Neuronal stem cell (in vitro differentiated cells): ENCODE data around the gene SH3TC1.

Source experiments
- DNase-seq: peaks from one replicate; pipeline ENCODE4 v3.0.0-alpha.2; 2013; ENCODE audit warnings: low spot score
- H2AFZ ChIP-seq: one replicate; pipeline ENCODE4 v1.6.1; 2013; ENCODE audit warnings: mild to moderate bottlenecking, low read length, inconsistent platforms
- H2AK5ac ChIP-seq: 2 replicates; pipeline ENCODE4 v1.6.1; 2013; ENCODE audit warnings: low read depth, mild to moderate bottlenecking, inconsistent platforms, low read length, moderate library complexity, mixed read lengths
- H2BK120ac ChIP-seq: 2 replicates; pipeline ENCODE4 v1.6.1; 2013; ENCODE audit warnings: low read depth, mild to moderate bottlenecking, inconsistent platforms, low read length, moderate library complexity, mixed read lengths
- H2BK12ac ChIP-seq: one replicate; pipeline ENCODE4 v1.6.1; 2013; ENCODE audit warnings: low read length, inconsistent platforms
- H2BK15ac ChIP-seq: 2 replicates; pipeline ENCODE4 v1.6.1; 2013; ENCODE audit warnings: mild to moderate bottlenecking, low read length, inconsistent platforms, mixed read lengths
- H2BK5ac ChIP-seq: one replicate; pipeline ENCODE4 v1.6.1; 2013; ENCODE audit warnings: inconsistent platforms, mild to moderate bottlenecking, low read length, moderate library complexity
- H3K14ac ChIP-seq: one replicate; pipeline ENCODE4 v1.6.1; 2013; ENCODE audit warnings: low read length, inconsistent platforms
- H3K18ac ChIP-seq: 2 replicates; pipeline ENCODE4 v1.6.1; 2013; ENCODE audit warnings: low read length, inconsistent platforms
- H3K23ac ChIP-seq: 2 replicates; pipeline ENCODE4 v1.6.1; 2013; ENCODE audit warnings: low read depth, mild to moderate bottlenecking, mixed read lengths, low read length, inconsistent platforms; ENCODE audit not compliant: poor library complexity
- H3K27ac ChIP-seq: replicated peaks from 3 replicates; pipeline ENCODE4 v1.5.1; 2013; ENCODE audit warnings: low read length, inconsistent platforms
- H3K27me3 ChIP-seq, 3 experiments: 2 replicates each; pipeline ENCODE4 v1.6.1; 2013; ENCODE audit warnings: low read length in 3 of 3, mild to moderate bottlenecking in 2 of 3, inconsistent platforms in 1 of 3, low read depth in 1 of 3, mixed read lengths in 1 of 3, moderate library complexity in 1 of 3; ENCODE audit not compliant: control insufficient read depth in 3 of 3, insufficient read depth in 3 of 3
- H3K36me3 ChIP-seq, 2 donors: replicated peaks in 1 of 2; 2 replicates each; pipeline ENCODE4 v1.6.1; 2013; ENCODE audit warnings: low read length in 2 of 2; ENCODE audit not compliant: control insufficient read depth in 2 of 2, insufficient read depth in 2 of 2
- H3K4ac ChIP-seq: 2 replicates; pipeline ENCODE4 v1.6.1; 2013; ENCODE audit warnings: inconsistent platforms, mild to moderate bottlenecking, low read length, moderate library complexity
- H3K4me1 ChIP-seq, 2 donors: 1 replicate in 1 of 2; 2 replicates in 1 of 2; pipeline ENCODE4 v1.6.1; 2013; ENCODE audit warnings: low read length in 2 of 2, low read depth in 1 of 2; ENCODE audit not compliant: control insufficient read depth in 2 of 2, insufficient read depth in 1 of 2
- H3K4me2 ChIP-seq: one replicate; pipeline ENCODE4 v1.6.1; 2013; ENCODE audit warnings: mild to moderate bottlenecking, low read length, inconsistent platforms; ENCODE audit not compliant: insufficient read depth, poor library complexity, severe bottlenecking
- H3K4me3 ChIP-seq, 2 donors: 2 replicates each; pipeline ENCODE4 v1.5.1; 2013; ENCODE audit warnings: low read length in 2 of 2, mild to moderate bottlenecking in 2 of 2, inconsistent platforms in 1 of 2, moderate library complexity in 1 of 2
- H3K79me1 ChIP-seq: one replicate; pipeline ENCODE4 v1.6.1; 2013; ENCODE audit warnings: low read depth, mild to moderate bottlenecking, inconsistent platforms, low read length, moderate library complexity
- H3K9ac ChIP-seq: one replicate; pipeline ENCODE4 v1.6.1; 2013; ENCODE audit warnings: mild to moderate bottlenecking, low read depth, low read length, inconsistent platforms; ENCODE audit not compliant: poor library complexity
- H3K9me3 ChIP-seq, 2 donors: replicated peaks in 1 of 2; 2 replicates each; pipeline versions ENCODE3 to v1.6.1; 2013; ENCODE audit warnings: low read length in 2 of 2, mild to moderate bottlenecking in 2 of 2, inconsistent platforms in 1 of 2, low read depth in 1 of 2, mixed read lengths in 1 of 2, moderate library complexity in 1 of 2; ENCODE audit not compliant: control insufficient read depth in 2 of 2, insufficient read depth in 1 of 2
- H4K8ac ChIP-seq: one replicate; pipeline ENCODE4 v1.6.1; 2013; ENCODE audit warnings: low read depth, mild to moderate bottlenecking, inconsistent platforms, low read length, moderate library complexity
- H4K91ac ChIP-seq: one replicate; pipeline ENCODE4 v1.6.1; 2013; ENCODE audit warnings: low read length, low read depth, mild to moderate bottlenecking, inconsistent platforms; ENCODE audit not compliant: poor library complexity
- WGBS, 2 donors: extraction: QIAGEN DNeasy Blood & Tissue Kit; methylation state at CpG; one replicate each; pipeline ENCODE4 v1.1.7; 2013; ENCODE audit warnings: missing lambda C conversion rate in 2 of 2, mixed read lengths in 1 of 2; ENCODE audit not compliant: insufficient read length in 2 of 2, insufficient replicate concordance in 1 of 2; ENCODE audit errors: extremely low coverage in 2 of 2; 5-methylcytosine and 5-hydroxymethylcytosine counted together

SH3TC1 gene

GRCh38 chr4:8209181-8209874, 10.2 kb downstream of the SH3TC1 start:
- H3K4me1 ChIP-seq: peaks cover 1 to 10% of the 10 kb centered on the region in 2 donors
- H2BK120ac ChIP-seq: no peak overlapping the region
- H2AK5ac ChIP-seq: no peak overlapping the region
- no CpG with 5 or more reads among the region's 21 CpGs for WGBS, 2 donors
- peak overlapping the region; percentile 15 for H3K18ac ChIP-seq
- H2BK12ac ChIP-seq: no peak overlapping the region
- DNase-seq: no peak
- no peak overlapping the region for H4K8ac ChIP-seq
- H2BK5ac ChIP-seq: no peak overlapping the region
- H4K91ac ChIP-seq: no peak overlapping the region
- H3K9ac ChIP-seq: no peak overlapping the region
- no peaks in the 10 kb centered on the region for H3K36me3 ChIP-seq
- no peaks in the 10 kb centered on the region for H3K79me1 ChIP-seq
- H3K23ac ChIP-seq: no peak overlapping the region
- H3K27me3 ChIP-seq: no peaks in the 10 kb centered on the region
- no peak overlapping the region for H3K14ac ChIP-seq
- peak overlapping the region; percentile 59 for H2BK15ac ChIP-seq
- no peak overlapping the region for H3K4me3 ChIP-seq
- H3K27ac ChIP-seq: no peak overlapping the region
- no peak overlapping the region for H2AFZ ChIP-seq
- H3K4me2 ChIP-seq: no peak overlapping the region
- no peak overlapping the region for H3K4ac ChIP-seq
- no peaks in the 10 kb centered on the region for H3K9me3 ChIP-seq

DNA sequence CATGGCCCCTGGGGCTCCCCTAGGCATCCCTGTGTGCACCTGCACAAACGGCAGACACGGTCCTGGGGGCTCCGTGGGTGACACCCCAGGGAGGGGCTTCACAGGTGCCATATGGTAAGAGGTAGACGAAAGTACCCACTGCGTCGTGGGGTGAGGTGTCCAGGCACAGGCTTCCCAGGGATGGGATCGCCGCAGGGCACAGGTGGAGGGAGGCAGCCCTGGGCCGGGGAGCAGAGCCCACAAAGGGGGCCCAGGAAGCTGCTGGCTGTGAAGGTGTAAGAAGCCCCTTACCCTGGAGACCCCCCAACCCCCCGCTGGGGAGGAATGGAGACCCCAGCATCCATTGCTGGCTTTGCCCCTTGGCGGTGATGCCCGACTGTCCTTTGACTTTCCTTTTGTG, 10.9 kb downstream of the SH3TC1 start:
- Histone ChIP-seq H3K9ac (no peak overlapping the region), H3K18ac (no peak overlapping the region), H2AK5ac (no peak overlapping the region), H3K4ac (no peak overlapping the region), H3K4me1 (peaks cover 1 to 10% of the 10 kb centered on the region in 2 donors), H3K79me1 (no peaks in the 10 kb centered on the region), H3K14ac (no peak overlapping the region), H2BK15ac (no peak overlapping the region), H3K23ac (no peak overlapping the region), H2BK5ac (no peak overlapping the region), H2BK12ac (no peak overlapping the region), H2BK120ac (no peak overlapping the region), H3K27me3 (no peaks in the 10 kb centered on the region), H3K9me3 (no peaks in the 10 kb centered on the region), H4K91ac (no peak overlapping the region), H3K36me3 (no peaks in the 10 kb centered on the region), H2AFZ (no peak overlapping the region), H3K27ac (no peak overlapping the region), H4K8ac (no peak overlapping the region), H3K4me2 (no peak overlapping the region), H3K4me3 (no peak overlapping the region)
- no CpG with 5 or more reads among the region's 12 CpGs for WGBS, 2 donors
- no peak for DNase-seq

DNA sequence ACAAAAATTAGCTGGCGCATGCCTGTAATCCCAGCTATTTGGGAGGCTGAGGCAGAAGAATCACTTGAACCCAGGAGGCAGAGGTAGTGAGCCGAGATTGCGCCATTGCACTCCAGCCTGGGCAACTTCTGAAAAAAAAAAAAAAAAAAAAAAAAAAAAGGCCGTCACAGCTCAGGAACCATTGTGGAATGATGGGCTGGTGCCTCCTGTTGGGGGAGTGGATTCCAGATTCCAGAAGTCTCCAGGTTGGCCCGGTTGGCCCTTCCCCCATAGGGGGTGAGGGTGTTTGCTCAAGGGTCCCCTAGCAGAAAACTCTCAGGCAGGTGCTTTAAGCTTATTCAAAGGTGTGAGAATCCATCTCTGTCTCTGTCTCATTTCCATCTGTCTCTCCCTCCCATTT, 11.5 kb downstream of the SH3TC1 start:
- WGBS, 2 donors: no CpG with 5 or more reads among the region's 5 CpGs

GRCh38 chr4:8211251-8211650, 12.2 kb downstream of the SH3TC1 start:
- H2AFZ ChIP-seq: no peak overlapping the region
- no peak overlapping the region for H3K27ac ChIP-seq
- H4K8ac ChIP-seq: no peak overlapping the region
- H3K4ac ChIP-seq: no peak overlapping the region
- H3K36me3 ChIP-seq: no peaks in the 10 kb centered on the region
- no peak overlapping the region for H3K4me2 ChIP-seq
- H3K18ac ChIP-seq: peak overlapping the region; percentile 55
- H4K91ac ChIP-seq: no peak overlapping the region
- H3K9ac ChIP-seq: no peak overlapping the region
- no peaks in the 10 kb centered on the region for H3K79me1 ChIP-seq
- peak overlapping the region; percentile 74 for H2AK5ac ChIP-seq
- no peak overlapping the region for H3K23ac ChIP-seq
- H2BK5ac ChIP-seq: no peak overlapping the region
- no peak overlapping the region for H3K14ac ChIP-seq
- H3K9me3 ChIP-seq: no peaks in the 10 kb centered on the region
- no peak overlapping the region for H2BK120ac ChIP-seq
- H2BK12ac ChIP-seq: no peak overlapping the region
- peaks cover 1 to 12% of the 10 kb centered on the region in 2 donors for H3K4me1 ChIP-seq
- H3K4me3 ChIP-seq: no peak overlapping the region
- H3K27me3 ChIP-seq: no peaks in the 10 kb centered on the region
- H2BK15ac ChIP-seq: no peak overlapping the region
- DNase-seq: no peak
- no CpG with 5 or more reads among the region's 8 CpGs for WGBS, 2 donors

More for the DNA sequence above, 11.5 kb downstream of the SH3TC1 start:
- H3K4me1 ChIP-seq: peaks cover 1 to 12% of the 10 kb centered on the region in 2 donors
- H3K79me1 ChIP-seq: no peaks in the 10 kb centered on the region
- no peak overlapping the region for H3K18ac ChIP-seq
- no peak overlapping the region for H2BK15ac ChIP-seq
- H3K27me3 ChIP-seq: no peaks in the 10 kb centered on the region
- H3K9me3 ChIP-seq: no peaks in the 10 kb centered on the region
- H3K27ac ChIP-seq: no peak overlapping the region
- no peak overlapping the region for H2BK12ac ChIP-seq
- no peak overlapping the region for H2AFZ ChIP-seq
- H4K8ac ChIP-seq: no peak overlapping the region
- no peak overlapping the region for H3K9ac ChIP-seq
- no peak for DNase-seq
- no peak overlapping the region for H2BK5ac ChIP-seq
- no peak overlapping the region for H3K4ac ChIP-seq
- H4K91ac ChIP-seq: no peak overlapping the region
- H3K4me3 ChIP-seq: no peak overlapping the region
- no peak overlapping the region for H3K4me2 ChIP-seq
- no peaks in the 10 kb centered on the region for H3K36me3 ChIP-seq
- no peak overlapping the region for H3K14ac ChIP-seq
- no peak overlapping the region for H2AK5ac ChIP-seq
- H3K23ac ChIP-seq: no peak overlapping the region
- no peak overlapping the region for H2BK120ac ChIP-seq
